ENCODE measurements around the gene H6PD.

H6PD gene

DNA sequence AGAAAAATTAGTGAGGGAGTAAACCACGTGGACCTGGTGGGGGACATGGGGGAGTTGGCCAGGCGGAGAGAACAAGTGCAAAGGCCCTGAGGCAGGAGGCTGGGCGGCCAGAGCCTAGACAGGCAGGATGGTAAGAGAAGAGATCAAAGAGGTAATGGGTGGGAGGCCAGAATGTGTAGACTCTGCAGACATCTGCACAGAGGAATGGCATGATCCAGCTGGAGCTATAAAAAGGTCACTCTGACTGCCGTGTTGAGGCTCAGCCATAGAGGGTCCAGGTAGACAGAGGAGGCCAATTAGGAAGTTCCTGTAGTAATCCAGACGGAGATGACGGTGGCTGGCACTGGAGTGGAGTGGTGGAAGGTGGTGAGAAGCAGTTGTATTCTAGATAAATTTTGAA, 3.6 kb downstream of the H6PD start:
- Histone ChIP-seq H3K4me3 (ENCODE audit: low read depth, low read length) (no peak overlapping the region), H3K36me3 (ENCODE audit: control insufficient read depth in 2 of 2, insufficient read depth in 1 of 2, low read length in 2 of 2) (peaks cover 0 to 19% of the 10 kb centered on the region in 2 experiments; a peak in 1 of 3 replicates), H3K9me3 (ENCODE audit: control insufficient read depth, insufficient read depth, low read depth, low read length) (no peaks in the 10 kb centered on the region), H3K27ac (ENCODE audit: extremely low read depth, low read depth, low read length) (no peak overlapping the region), H3K4me1 (ENCODE audit: control insufficient read depth, insufficient read depth, low read length) (peaks cover 4% of the 10 kb centered on the region; the same call in 1 of the 2 replicates)
- ChIA-PET POLR2A (no interaction called here), CTCF (no interaction called here)
- TF ChIP-seq ZNF24 (tag by site-specific recombination; IDR thresholded peaks at IDR 0.05), result no peak
- TF ChIP-seq ZFHX2 (tag by site-specific recombination; conservative IDR thresholded peaks at IDR 0.05), result peak; percentile 49
- TF ChIP-seq ZFP69B (tag by site-specific recombination; IDR thresholded peaks at IDR 0.05), result no peak
- TF ChIP-seq, protein P1, sequence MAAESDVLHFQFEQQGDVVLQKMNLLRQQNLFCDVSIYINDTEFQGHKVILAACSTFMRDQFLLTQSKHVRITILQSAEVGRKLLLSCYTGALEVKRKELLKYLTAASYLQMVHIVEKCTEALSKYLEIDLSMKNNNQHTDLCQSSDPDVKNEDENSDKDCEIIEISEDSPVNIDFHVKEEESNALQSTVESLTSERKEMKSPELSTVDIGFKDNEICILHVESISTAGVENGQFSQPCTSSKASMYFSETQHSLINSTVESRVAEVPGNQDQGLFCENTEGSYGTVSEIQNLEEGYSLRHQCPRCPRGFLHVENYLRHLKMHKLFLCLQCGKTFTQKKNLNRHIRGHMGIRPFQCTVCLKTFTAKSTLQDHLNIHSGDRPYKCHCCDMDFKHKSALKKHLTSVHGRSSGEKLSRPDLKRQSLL (tag by site-specific recombination; IDR thresholded peaks at IDR 0.05), result no peak
- no peak for TF ChIP-seq ZNF202 (tag by site-specific recombination; IDR thresholded peaks at IDR 0.05; ENCODE audit: borderline replicate concordance)
- no peak for TF ChIP-seq ZNF248 (tag by site-specific recombination; IDR thresholded peaks at IDR 0.05)
- TF ChIP-seq, protein P2, sequence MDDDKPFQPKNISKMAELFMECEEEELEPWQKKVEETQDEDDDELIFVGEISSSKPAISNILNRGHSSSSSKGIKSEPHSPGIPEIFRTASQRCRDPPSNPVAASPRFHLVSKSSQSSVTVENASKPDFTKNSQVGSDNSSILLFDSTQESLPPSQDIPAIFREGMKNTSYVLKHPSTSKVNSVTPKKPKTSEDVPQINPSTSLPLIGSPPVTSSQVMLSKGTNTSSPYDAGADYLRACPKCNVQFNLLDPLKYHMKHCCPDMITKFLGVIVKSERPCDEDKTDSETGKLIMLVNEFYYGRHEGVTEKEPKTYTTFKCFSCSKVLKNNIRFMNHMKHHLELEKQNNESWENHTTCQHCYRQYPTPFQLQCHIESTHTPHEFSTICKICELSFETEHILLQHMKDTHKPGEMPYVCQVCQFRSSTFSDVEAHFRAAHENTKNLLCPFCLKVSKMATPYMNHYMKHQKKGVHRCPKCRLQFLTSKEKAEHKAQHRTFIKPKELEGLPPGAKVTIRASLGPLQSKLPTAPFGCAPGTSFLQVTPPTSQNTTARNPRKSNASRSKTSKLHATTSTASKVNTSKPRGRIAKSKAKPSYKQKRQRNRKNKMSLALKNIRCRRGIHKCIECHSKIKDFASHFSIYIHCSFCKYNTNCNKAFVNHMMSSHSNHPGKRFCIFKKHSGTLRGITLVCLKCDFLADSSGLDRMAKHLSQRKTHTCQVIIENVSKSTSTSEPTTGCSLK (tag by site-specific recombination; IDR thresholded peaks at IDR 0.05), result no peak
- TF ChIP-seq ZNF768 (tag by site-specific recombination; IDR thresholded peaks at IDR 0.05), result no peak
- peak; percentile 36; the same call in 1 of the 2 replicates for TF ChIP-seq EGR2 (tag by site-specific recombination; IDR thresholded peaks at IDR 0.05; ENCODE audit: low read depth)
- no peak for TF ChIP-seq ZNF76 (tag by site-specific recombination; IDR thresholded peaks at IDR 0.05; ENCODE audit: borderline replicate concordance, low read depth)
- no peak for TF ChIP-seq ZNF184 (tag by site-specific recombination; IDR thresholded peaks at IDR 0.05)
- TF ChIP-seq, protein P3, sequence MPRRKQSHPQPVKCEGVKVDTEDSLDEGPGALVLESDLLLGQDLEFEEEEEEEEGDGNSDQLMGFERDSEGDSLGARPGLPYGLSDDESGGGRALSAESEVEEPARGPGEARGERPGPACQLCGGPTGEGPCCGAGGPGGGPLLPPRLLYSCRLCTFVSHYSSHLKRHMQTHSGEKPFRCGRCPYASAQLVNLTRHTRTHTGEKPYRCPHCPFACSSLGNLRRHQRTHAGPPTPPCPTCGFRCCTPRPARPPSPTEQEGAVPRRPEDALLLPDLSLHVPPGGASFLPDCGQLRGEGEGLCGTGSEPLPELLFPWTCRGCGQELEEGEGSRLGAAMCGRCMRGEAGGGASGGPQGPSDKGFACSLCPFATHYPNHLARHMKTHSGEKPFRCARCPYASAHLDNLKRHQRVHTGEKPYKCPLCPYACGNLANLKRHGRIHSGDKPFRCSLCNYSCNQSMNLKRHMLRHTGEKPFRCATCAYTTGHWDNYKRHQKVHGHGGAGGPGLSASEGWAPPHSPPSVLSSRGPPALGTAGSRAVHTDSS (tag by site-specific recombination; IDR thresholded peaks at IDR 0.05), result no peak
- no peak for TF ChIP-seq ZNF701 (tag by site-specific recombination; IDR thresholded peaks at IDR 0.05)
- TF ChIP-seq ZFP37 (tag by site-specific recombination; IDR thresholded peaks at IDR 0.05), result no peak
- TF ChIP-seq ZNF529 (tag by site-specific recombination; IDR thresholded peaks at IDR 0.05; ENCODE audit: insufficient replicate concordance), result no peak
- no peak for TF ChIP-seq ZNF473 (tag by site-specific recombination; IDR thresholded peaks at IDR 0.05)
- TF ChIP-seq, protein P4, sequence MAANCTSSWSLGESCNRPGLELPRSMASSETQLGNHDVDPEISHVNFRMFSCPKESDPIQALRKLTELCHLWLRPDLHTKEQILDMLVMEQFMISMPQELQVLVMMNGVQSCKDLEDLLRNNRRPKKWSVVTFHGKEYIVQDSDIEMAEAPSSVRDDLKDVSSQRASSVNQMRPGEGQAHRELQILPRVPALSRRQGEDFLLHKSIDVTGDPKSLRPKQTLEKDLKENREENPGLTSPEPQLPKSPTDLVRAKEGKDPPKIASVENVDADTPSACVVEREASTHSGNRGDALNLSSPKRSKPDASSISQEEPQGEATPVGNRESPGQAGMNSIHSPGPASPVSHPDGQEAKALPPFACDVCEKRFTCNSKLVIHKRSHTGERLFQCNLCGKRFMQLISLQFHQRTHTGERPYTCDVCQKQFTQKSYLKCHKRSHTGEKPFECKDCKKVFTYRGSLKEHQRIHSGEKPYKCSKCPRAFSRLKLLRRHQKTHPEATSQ (tag by site-specific recombination; IDR thresholded peaks at IDR 0.05), result no peak
- no peak for TF ChIP-seq ZXDB (tag by site-specific recombination; IDR thresholded peaks at IDR 0.05)
- TF ChIP-seq ZNF623 (tag by site-specific recombination; IDR thresholded peaks at IDR 0.05), result peak; percentile 94
- TF ChIP-seq GLI4 (tag by site-specific recombination; IDR thresholded peaks at IDR 0.05), result no peak
- TF ChIP-seq MZF1 (tag by site-specific recombination; IDR thresholded peaks at IDR 0.05; ENCODE audit: borderline replicate concordance), result no peak
- no peak for TF ChIP-seq ZNF335 (tag by site-specific recombination; conservative IDR thresholded peaks at IDR 0.05)
- TF ChIP-seq, protein P5, sequence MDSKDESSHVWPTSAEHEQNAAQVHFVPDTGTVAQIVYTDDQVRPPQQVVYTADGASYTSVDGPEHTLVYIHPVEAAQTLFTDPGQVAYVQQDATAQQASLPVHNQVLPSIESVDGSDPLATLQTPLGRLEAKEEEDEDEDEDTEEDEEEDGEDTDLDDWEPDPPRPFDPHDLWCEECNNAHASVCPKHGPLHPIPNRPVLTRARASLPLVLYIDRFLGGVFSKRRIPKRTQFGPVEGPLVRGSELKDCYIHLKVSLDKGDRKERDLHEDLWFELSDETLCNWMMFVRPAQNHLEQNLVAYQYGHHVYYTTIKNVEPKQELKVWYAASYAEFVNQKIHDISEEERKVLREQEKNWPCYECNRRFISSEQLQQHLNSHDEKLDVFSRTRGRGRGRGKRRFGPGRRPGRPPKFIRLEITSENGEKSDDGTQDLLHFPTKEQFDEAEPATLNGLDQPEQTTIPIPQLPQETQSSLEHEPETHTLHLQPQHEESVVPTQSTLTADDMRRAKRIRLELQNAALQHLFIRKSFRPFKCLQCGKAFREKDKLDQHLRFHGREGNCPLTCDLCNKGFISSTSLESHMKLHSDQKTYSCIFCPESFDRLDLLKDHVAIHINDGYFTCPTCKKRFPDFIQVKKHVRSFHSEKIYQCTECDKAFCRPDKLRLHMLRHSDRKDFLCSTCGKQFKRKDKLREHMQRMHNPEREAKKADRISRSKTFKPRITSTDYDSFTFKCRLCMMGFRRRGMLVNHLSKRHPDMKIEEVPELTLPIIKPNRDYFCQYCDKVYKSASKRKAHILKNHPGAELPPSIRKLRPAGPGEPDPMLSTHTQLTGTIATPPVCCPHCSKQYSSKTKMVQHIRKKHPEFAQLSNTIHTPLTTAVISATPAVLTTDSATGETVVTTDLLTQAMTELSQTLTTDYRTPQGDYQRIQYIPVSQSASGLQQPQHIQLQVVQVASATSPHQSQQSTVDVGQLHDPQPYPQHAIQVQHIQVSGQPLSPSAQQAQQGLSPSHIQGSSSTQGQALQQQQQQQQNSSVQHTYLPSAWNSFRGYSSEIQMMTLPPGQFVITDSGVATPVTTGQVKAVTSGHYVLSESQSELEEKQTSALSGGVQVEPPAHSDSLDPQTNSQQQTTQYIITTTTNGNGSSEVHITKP (tag by site-specific recombination; IDR thresholded peaks at IDR 0.05), result peak; percentile 55
- no peak for TF ChIP-seq ZNF830 (tag by site-specific recombination; IDR thresholded peaks at IDR 0.05; ENCODE audit: low read depth)
- no peak for TF ChIP-seq ZNF624 (tag by site-specific recombination; IDR thresholded peaks at IDR 0.05)
- TF ChIP-seq SP7 (tag by site-specific recombination; IDR thresholded peaks at IDR 0.05), result no peak
- TF ChIP-seq BCL11A (tag by site-specific recombination; IDR thresholded peaks at IDR 0.05; ENCODE audit: low read depth), result no peak
